Measurements from ENCODE around the gene CLC.
"Not testable (repeated sequence)": the region's sequence is repeated elsewhere in the genome, so short reads cannot be mapped to it uniquely, and the experiment has no call there.

CLC gene

DNA sequence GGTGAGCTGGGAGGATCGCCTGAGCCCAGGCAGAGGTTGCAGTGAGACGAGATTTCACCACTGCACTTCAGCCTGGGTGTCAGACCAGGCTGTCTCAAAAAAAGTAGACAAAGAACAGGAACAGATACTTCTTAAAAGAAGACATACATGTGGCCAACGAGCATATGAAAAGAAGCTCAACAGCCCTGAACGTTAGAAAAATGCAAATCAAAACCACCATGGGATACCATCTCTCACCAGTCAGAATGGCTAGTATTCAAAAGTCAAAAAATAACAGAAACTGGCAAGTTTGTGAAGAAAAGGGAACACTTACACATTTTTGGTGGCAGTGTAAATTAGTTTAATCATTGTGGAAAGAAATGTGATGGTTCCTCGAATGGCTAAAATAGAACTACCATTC is 36.5 kb downstream of the CLC start:
- Histone ChIP-seq H3K36me3 (ENCODE audit: control insufficient read depth, insufficient read depth, low read length) (no peaks in the 10 kb centered on the region), H3K4me1 (ENCODE audit: control insufficient read depth, insufficient read depth, low read length) (no peaks in the 10 kb centered on the region; the same call in 1 of the 2 replicates), H3K9ac (ENCODE audit: low read depth, low read length) (no peak overlapping the region), H3K27me3 (ENCODE audit: control insufficient read depth, insufficient read depth, low read length) (no peaks in the 10 kb centered on the region), H3K9me3 (ENCODE audit: control insufficient read depth, insufficient read depth, low read length) (no peaks in the 10 kb centered on the region), H3K27ac (ENCODE audit: low read depth, low read length) (no peak overlapping the region), H3K4me3 (ENCODE audit: low read depth, low read length) (no peak overlapping the region)

DNA sequence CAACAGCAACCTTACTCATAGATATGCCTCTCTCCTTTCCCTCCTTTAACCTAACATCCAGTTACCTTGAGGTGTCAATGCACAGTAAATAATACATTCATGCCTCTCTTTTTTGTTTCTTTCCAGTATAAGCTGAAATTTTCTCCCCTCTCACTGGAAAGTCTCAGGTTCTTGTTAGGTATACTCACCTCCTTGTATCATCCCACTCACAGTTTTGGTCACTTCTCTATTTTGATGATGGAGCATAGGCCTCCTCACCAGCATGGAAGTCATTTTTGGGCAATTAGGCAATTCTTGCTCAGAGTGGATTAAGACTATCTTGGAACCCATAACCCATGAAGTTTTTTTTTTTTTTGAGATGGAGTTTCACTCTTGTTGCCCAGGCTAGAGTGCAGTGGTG is 39.3 kb downstream of the CLC start:
- H3K4me3 ChIP-seq (ENCODE audit: low read depth, low read length): no peak overlapping the region
- peaks cover 3% of the 10 kb centered on the region; the same call in 1 of the 2 replicates for H3K4me1 ChIP-seq (ENCODE audit: control insufficient read depth, insufficient read depth, low read length)
- H3K27ac ChIP-seq (ENCODE audit: low read depth, low read length): no peak overlapping the region
- H3K9ac ChIP-seq (ENCODE audit: low read depth, low read length): no peak overlapping the region
- no peaks in the 10 kb centered on the region for H3K9me3 ChIP-seq (ENCODE audit: control insufficient read depth, insufficient read depth, low read length)
- no peaks in the 10 kb centered on the region for H3K36me3 ChIP-seq (ENCODE audit: control insufficient read depth, insufficient read depth, low read length)
- H3K27me3 ChIP-seq (ENCODE audit: control insufficient read depth, insufficient read depth, low read length): no peaks in the 10 kb centered on the region

DNA sequence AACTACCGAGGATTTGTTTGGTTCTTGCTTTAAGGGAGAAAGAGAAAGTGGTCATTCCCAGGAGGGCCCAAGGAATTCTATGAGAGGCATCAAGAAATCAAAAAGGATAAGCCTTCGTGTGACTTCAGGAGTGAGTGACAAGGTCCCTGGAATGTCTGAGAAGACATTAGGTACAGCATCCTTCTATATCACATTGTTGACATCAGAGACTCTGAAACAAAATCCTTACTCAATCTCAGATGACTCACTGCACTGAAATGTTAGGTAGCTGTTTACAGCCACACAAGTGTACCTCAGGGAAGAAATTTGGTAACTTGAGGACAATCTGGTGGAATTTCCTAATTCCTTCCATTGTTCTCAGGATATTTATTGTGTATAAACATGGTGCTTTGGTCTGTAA is 41.4 kb downstream of the CLC start:
- H3K27me3 ChIP-seq (ENCODE audit: control insufficient read depth, insufficient read depth, low read length): no peaks in the 10 kb centered on the region
- no peaks in the 10 kb centered on the region for H3K36me3 ChIP-seq (ENCODE audit: control insufficient read depth, insufficient read depth, low read length)
- H3K4me3 ChIP-seq (ENCODE audit: low read depth, low read length): no peak overlapping the region
- H3K27ac ChIP-seq (ENCODE audit: low read depth, low read length): no peak overlapping the region
- peaks cover 4% of the 10 kb centered on the region for H3K4me1 ChIP-seq (ENCODE audit: control insufficient read depth, insufficient read depth, low read length)
- no peaks in the 10 kb centered on the region for H3K9me3 ChIP-seq (ENCODE audit: control insufficient read depth, insufficient read depth, low read length)
- H3K9ac ChIP-seq (ENCODE audit: low read depth, low read length): no peak overlapping the region

DNA sequence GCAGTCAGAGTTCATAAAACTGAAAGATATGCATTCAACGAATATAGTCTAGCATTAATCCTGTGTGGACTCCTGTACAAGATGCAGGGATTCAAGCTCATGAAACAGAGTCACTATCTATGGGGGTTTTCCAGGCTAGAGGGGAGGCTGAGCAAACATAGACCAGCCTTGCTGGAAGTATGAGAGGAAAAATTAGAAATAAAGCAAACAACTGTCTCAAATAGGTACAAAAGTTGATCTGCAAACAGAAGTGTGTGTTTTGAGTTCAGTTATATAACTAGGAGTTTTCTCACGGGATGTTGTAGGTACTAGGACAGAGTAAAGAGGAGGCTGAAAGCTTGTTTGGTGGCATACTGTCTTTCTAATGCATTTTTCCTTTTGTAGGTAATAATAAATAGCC is 42.1 kb downstream of the CLC start:
- H3K9me3 ChIP-seq (ENCODE audit: control insufficient read depth, insufficient read depth, low read length): no peaks in the 10 kb centered on the region
- H3K27me3 ChIP-seq (ENCODE audit: control insufficient read depth, insufficient read depth, low read length): no peaks in the 10 kb centered on the region
- H3K27ac ChIP-seq (ENCODE audit: low read depth, low read length): no peak overlapping the region
- no peak overlapping the region for H3K4me3 ChIP-seq (ENCODE audit: low read depth, low read length)
- H3K4me1 ChIP-seq (ENCODE audit: control insufficient read depth, insufficient read depth, low read length): peaks cover 10% of the 10 kb centered on the region
- no peak overlapping the region for H3K9ac ChIP-seq (ENCODE audit: low read depth, low read length)
- no peaks in the 10 kb centered on the region for H3K36me3 ChIP-seq (ENCODE audit: control insufficient read depth, insufficient read depth, low read length)

DNA sequence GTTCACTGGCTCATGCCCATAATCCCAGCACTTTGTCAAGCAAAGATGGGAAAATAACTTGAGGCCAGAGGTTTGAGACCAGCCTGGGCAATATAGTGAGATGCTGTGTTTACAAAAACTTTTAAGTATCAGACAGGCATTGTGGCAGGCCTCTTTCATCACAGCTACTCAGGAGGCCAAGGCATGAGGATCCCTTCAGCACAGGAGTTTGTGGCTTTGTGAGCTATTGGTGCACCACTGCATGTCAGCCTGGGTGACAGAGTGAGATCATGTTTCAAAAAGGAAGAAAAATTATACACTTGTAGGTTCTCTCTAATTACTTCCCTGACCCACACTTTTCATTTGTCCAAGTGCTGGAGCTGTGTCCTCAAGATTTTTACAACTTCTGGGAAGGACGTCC is 45.0 kb downstream of the CLC start:
- Histone ChIP-seq H3K27ac (ENCODE audit: low read depth, low read length) (no peak overlapping the region), H3K36me3 (ENCODE audit: control insufficient read depth, insufficient read depth, low read length) (no peaks in the 10 kb centered on the region), H3K4me1 (ENCODE audit: control insufficient read depth, insufficient read depth, low read length) (peaks cover 16% of the 10 kb centered on the region), H3K9me3 (ENCODE audit: control insufficient read depth, insufficient read depth, low read length) (no peaks in the 10 kb centered on the region), H3K9ac (ENCODE audit: low read depth, low read length) (no peak overlapping the region), H3K4me3 (ENCODE audit: low read depth, low read length) (no peak overlapping the region), H3K27me3 (ENCODE audit: control insufficient read depth, insufficient read depth, low read length) (no peaks in the 10 kb centered on the region)

DNA sequence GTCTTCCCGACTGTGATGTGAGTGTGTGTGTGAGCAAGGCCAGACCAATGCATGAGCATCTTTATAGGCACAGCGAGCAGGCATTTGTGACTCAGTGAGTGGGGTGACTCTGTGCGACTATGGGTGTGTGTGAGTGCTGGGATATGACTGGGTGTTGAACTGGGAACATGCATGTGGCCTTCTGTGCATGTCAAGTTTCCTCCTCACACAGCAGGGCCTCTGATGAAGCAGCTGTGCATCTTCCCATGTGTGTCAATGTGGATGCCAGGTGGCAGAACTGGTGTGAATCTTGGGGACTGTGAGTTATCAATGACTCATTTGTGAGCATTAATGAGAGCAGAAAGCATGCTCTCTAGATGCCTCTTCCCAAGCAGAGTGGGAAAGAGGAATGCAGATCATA is 45.7 kb downstream of the CLC start:
- Histone ChIP-seq H3K27ac (ENCODE audit: low read depth, low read length) (no peak overlapping the region), H3K27me3 (ENCODE audit: control insufficient read depth, insufficient read depth, low read length) (no peaks in the 10 kb centered on the region), H3K4me1 (ENCODE audit: control insufficient read depth, insufficient read depth, low read length) (peaks cover 16% of the 10 kb centered on the region), H3K36me3 (ENCODE audit: control insufficient read depth, insufficient read depth, low read length) (no peaks in the 10 kb centered on the region), H3K9me3 (ENCODE audit: control insufficient read depth, insufficient read depth, low read length) (no peaks in the 10 kb centered on the region), H3K4me3 (ENCODE audit: low read depth, low read length) (no peak overlapping the region), H3K9ac (ENCODE audit: low read depth, low read length) (no peak overlapping the region)

DNA sequence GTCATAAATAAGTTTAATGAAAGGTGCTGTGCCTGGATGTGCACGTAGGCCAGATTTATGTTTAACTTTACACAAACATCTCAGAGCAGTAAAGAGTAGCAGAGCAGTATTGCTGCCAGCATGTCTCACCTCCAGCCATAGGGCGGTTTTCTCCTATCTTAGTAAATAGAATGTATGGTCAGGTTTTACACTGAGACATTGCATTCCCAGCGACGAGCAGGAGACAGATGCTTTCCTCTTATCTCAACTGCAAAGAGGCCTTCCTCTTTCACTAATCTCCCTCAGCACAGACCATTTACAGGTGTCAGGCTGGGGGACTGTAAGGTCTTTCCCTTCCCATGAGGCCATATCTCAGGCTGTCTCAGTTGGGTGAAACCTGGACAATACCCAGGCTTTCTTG is 49.2 kb downstream of the CLC start:
- not testable (repeated sequence) for H3K9me3 ChIP-seq (ENCODE audit: control insufficient read depth, insufficient read depth, low read length)

DNA sequence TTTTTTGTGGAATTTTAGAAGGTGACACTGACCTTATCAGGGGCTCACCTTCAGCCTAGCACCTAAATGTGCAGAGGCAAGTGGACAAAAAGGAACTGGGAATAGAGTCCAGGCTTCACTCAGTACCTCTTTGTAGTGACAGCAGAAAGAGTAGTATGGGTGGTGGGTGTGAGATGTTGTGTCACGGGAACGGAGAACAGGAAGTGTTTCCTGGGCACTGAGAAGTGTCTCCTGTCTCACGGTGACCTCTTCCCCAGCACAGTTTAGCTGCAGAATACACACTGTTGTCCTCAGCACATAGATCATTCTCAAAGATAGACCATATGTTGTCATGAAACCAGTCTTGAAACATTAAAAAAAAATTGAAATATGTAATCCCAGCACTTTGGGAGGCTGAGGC is 51.1 kb downstream of the CLC start:
- Histone ChIP-seq H3K4me1 (ENCODE audit: control insufficient read depth, insufficient read depth, low read length) (peaks cover 13% of the 10 kb centered on the region), H3K4me3 (ENCODE audit: low read depth, low read length) (no peak overlapping the region), H3K9ac (ENCODE audit: low read depth, low read length) (no peak overlapping the region), H3K9me3 (ENCODE audit: control insufficient read depth, insufficient read depth, low read length) (no peaks in the 10 kb centered on the region), H3K36me3 (ENCODE audit: control insufficient read depth, insufficient read depth, low read length) (no peaks in the 10 kb centered on the region), H3K27ac (ENCODE audit: low read depth, low read length) (no peak overlapping the region), H3K27me3 (ENCODE audit: control insufficient read depth, insufficient read depth, low read length) (no peaks in the 10 kb centered on the region)

More for the DNA sequence above, 49.2 kb downstream of the CLC start:
- H3K27ac ChIP-seq (ENCODE audit: low read depth, low read length); H3K9ac ChIP-seq (ENCODE audit: low read depth, low read length); H3K4me3 ChIP-seq (ENCODE audit: low read depth, low read length); H3K27me3 ChIP-seq (ENCODE audit: control insufficient read depth, insufficient read depth, low read length); H3K36me3 ChIP-seq (ENCODE audit: control insufficient read depth, insufficient read depth, low read length): not testable (repeated sequence)
- H3K4me1 ChIP-seq (ENCODE audit: control insufficient read depth, insufficient read depth, low read length): peaks cover 13% of the 10 kb centered on the region

DNA sequence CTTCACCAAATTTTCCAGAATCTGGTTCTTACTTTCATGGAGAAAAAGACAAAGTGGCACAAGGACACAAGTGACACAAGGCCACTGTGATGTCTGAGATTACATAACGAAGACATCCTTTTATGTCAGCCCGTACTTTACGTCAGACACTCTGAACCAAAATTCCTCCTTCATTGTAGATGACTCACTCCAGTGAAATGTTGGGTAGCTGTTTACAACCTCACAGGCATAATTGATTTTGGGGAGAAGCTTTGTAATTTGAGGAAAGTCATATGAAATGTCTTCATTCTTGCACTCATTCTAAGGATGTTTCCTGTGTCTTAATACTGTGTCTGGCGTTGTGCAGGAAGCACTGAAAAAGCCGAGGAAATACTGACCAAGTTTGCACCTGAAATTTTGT is 53.6 kb downstream of the CLC start:
- Histone ChIP-seq H3K9me3 (ENCODE audit: control insufficient read depth, insufficient read depth, low read length) (no peaks in the 10 kb centered on the region), H3K27ac (ENCODE audit: low read depth, low read length) (no peak overlapping the region), H3K9ac (ENCODE audit: low read depth, low read length) (no peak overlapping the region), H3K4me3 (ENCODE audit: low read depth, low read length) (no peak overlapping the region), H3K27me3 (ENCODE audit: control insufficient read depth, insufficient read depth, low read length) (no peaks in the 10 kb centered on the region), H3K4me1 (ENCODE audit: control insufficient read depth, insufficient read depth, low read length) (no peaks in the 10 kb centered on the region), H3K36me3 (ENCODE audit: control insufficient read depth, insufficient read depth, low read length) (no peaks in the 10 kb centered on the region)

DNA sequence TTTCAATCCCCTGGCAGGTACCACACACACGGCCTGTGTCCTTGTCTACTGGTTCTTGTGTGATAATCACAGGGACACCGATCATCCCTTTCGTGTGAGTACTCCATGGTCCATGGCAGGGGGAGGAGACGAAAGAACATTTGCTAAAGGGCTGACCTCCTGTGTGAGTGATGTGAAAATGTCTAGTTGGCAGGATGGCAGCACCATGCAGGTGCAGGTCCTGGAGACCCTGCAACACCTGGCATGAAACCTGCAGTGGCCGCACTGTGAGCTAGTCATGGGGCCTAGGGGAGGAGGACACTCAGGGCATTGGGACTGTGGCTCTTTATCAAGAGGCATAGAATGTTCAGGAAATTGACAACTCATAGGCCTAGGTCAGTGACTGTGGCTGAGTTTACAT is 56.4 kb downstream of the CLC start:
- no peak overlapping the region for H3K9ac ChIP-seq (ENCODE audit: low read depth, low read length)
- no peaks in the 10 kb centered on the region for H3K27me3 ChIP-seq (ENCODE audit: control insufficient read depth, insufficient read depth, low read length)
- H3K4me1 ChIP-seq (ENCODE audit: control insufficient read depth, insufficient read depth, low read length): no peaks in the 10 kb centered on the region
- no peak overlapping the region for H3K4me3 ChIP-seq (ENCODE audit: low read depth, low read length)
- no peak overlapping the region for H3K27ac ChIP-seq (ENCODE audit: low read depth, low read length)
- H3K9me3 ChIP-seq (ENCODE audit: control insufficient read depth, insufficient read depth, low read length): no peaks in the 10 kb centered on the region
- H3K36me3 ChIP-seq (ENCODE audit: control insufficient read depth, insufficient read depth, low read length): no peaks in the 10 kb centered on the region

Measured in HUES48 (cell line).